HEK293T (cell line): ENCODE data around the gene PIGO.

Experiments
- CTCF ChIA-PET: fragments of 350-600 bp; formaldehyde crosslinking; extraction: SDS; loops from one replicate; lab custom pipeline; 2021; ENCODE audit warnings: antibody characterized with exemption, inconsistent platforms; lab: Yijun Ruan, JAX
- POLR2A ChIA-PET: fragments of 350-600 bp; formaldehyde crosslinking; extraction: SDS; loops from one replicate; lab custom pipeline; 2020; ENCODE audit warnings: antibody characterized with exemption, inconsistent platforms; lab: Yijun Ruan, JAX
- DNase-seq: peaks from one replicate; pipeline ENCODE4 v3.0.0; 2012; ENCODE audit warnings: mixed read lengths; ENCODE audit errors: extremely low spot score
- ARNT ChIP-seq: fragments of 450-650 bp; IDR thresholded peaks from 2 replicates; pipeline ENCODE4 v1.6.1; 2017; ENCODE audit warnings: mild to moderate bottlenecking
- BHLHE40 ChIP-seq: fragments of 450-650 bp; IDR thresholded peaks from 2 replicates; pipeline ENCODE4 v1.6.1; 2016; ENCODE audit warnings: mild to moderate bottlenecking, moderate library complexity, borderline replicate concordance
- CTBP1 ChIP-seq: fragments of 450-650 bp; IDR thresholded peaks from 2 replicates; pipeline ENCODE4 v1.6.1; 2016; ENCODE audit warnings: borderline replicate concordance
- ELF4 ChIP-seq: fragments of 450-650 bp; IDR thresholded peaks from 2 replicates; pipeline ENCODE4 v1.6.1; 2017; ENCODE audit warnings: antibody characterized with exemption
- FOXA1 ChIP-seq: fragments of 450-650 bp; IDR thresholded peaks from 2 replicates; pipeline ENCODE4 v1.6.1; 2016; ENCODE audit warnings: mild to moderate bottlenecking
- FOXK2 ChIP-seq: fragments of 450-650 bp; IDR thresholded peaks from 2 replicates; pipeline ENCODE4 v1.6.1; 2016; ENCODE audit warnings: mild to moderate bottlenecking
- FOXM1 ChIP-seq: fragments of 450-650 bp; IDR thresholded peaks from 2 replicates; pipeline ENCODE4 v1.6.1; 2017; ENCODE audit warnings: mild to moderate bottlenecking, borderline replicate concordance
- HDGF ChIP-seq: fragments of 450-650 bp; IDR thresholded peaks from 2 replicates; pipeline ENCODE4 v1.6.1; 2017; ENCODE audit warnings: antibody characterized with exemption, borderline replicate concordance
- L3MBTL2 ChIP-seq: fragments of 450-650 bp; conservative IDR thresholded peaks from 2 replicates; pipeline ENCODE4 v1.6.1; 2016; ENCODE audit warnings: mild to moderate bottlenecking
- LEF1 ChIP-seq: fragments of 450-650 bp; IDR thresholded peaks from 2 replicates; pipeline ENCODE4 v1.6.1; 2017; ENCODE audit warnings: mild to moderate bottlenecking, borderline replicate concordance
- NFRKB ChIP-seq: fragments of 450-650 bp; IDR thresholded peaks from 2 replicates; pipeline ENCODE4 v1.6.1; 2016; ENCODE audit warnings: mild to moderate bottlenecking, moderate library complexity
- SP1 ChIP-seq: fragments of 450-650 bp; IDR thresholded peaks from 2 replicates; pipeline ENCODE4 v1.6.1; 2017
- SUZ12 ChIP-seq: fragments of 450-650 bp; IDR thresholded peaks from 2 replicates; pipeline ENCODE4 v1.6.1; 2016; ENCODE audit warnings: mild to moderate bottlenecking
- TARDBP ChIP-seq: fragments of 450-650 bp; IDR thresholded peaks from 2 replicates; pipeline ENCODE4 v1.6.1; 2016
- ZNF384 ChIP-seq: fragments of 450-650 bp; IDR thresholded peaks from 2 replicates; pipeline ENCODE4 v1.6.1; 2016
- TF ChIP-seq, protein P1 (sequence below): fragments of 450-650 bp; IDR thresholded peaks from 2 replicates; pipeline ENCODE4 v1.6.1; 2016

The PIGO gene

DNA sequence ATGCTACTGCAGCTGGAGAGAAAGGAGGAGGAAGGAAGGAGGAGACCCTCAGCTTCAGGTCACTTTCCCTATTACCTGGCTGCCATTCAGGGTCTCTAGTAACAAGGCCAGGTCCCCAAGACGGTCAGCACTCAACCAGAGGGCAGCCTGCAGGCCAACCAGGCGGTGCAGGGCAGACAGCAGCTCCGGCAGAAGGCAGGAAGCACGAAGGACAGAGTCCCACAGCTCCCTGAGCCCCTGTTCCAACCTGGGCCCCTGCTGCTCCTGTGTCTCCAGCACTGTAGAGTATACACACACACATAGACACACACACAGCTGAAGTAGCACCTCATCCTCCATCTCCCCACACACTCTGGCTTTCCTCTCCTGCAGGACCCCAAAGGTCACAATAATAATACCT is 18.3 kb downstream of the PIGO start:
- DNase-seq: no peak
- ChIA-PET POLR2A (interaction anchor here (3.0 kb wide), 1 partner anchor 24 kb away, joined by 18 read pairs; the partner anchor contains the start of gene STOML2), CTCF (no interaction called here)
- TF ChIP-seq TARDBP: no peak
- no peak for TF ChIP-seq SUZ12
- no peak for TF ChIP-seq ARNT
- TF ChIP-seq CTBP1: no peak
- TF ChIP-seq HDGF: no peak
- TF ChIP-seq FOXA1: no peak
- TF ChIP-seq FOXK2: no peak
- TF ChIP-seq ELF4: no peak
- no peak for TF ChIP-seq BHLHE40
- TF ChIP-seq, protein P1, sequence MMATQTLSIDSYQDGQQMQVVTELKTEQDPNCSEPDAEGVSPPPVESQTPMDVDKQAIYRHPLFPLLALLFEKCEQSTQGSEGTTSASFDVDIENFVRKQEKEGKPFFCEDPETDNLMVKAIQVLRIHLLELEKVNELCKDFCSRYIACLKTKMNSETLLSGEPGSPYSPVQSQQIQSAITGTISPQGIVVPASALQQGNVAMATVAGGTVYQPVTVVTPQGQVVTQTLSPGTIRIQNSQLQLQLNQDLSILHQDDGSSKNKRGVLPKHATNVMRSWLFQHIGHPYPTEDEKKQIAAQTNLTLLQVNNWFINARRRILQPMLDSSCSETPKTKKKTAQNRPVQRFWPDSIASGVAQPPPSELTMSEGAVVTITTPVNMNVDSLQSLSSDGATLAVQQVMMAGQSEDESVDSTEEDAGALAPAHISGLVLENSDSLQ: no peak
- TF ChIP-seq FOXM1: no peak
- TF ChIP-seq L3MBTL2: no peak
- no peak for TF ChIP-seq ZNF384
- TF ChIP-seq NFRKB: no peak
- no peak for TF ChIP-seq LEF1
- TF ChIP-seq SP1: no peak

DNA sequence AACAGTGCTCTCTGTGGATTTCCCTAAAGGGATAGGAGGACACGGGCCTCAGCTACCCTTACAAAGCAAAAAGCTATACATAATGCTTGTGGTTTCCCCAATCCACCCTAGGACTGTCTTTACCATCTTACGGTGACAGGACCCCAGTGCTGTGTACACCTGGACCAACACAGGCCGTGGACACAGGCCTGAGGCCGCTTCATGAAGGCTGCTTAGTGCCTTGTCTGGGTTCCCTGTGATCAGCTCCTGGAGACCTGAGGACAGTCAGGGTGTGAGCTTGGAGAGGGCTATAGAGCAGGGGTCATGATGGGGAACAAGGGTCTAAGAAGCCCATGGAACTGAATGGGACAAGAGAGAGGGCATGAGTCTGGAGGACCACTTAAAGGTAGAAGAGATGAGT is 19.5 kb downstream of the PIGO start:
- CTCF ChIA-PET: no interaction called here

DNA sequence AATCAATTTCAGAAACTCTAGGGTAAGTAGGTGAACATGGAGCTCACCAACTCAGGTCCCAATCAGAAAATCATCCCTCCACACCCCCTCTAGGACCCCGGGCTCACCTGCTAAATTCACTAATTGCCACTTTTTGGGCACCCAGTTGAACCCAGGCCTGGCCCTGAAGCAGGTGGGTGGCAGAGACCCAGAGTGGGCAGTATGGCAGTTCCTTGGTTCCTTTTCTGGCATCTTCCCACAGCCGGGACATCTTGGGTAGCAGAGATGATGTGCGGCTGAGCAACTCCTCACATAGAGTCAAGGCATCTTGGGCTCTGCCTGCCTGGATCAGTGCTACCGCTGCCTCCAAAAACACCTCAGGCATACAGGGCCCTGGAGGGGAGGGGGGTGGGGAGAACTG is 21.0 kb downstream of the PIGO start:
- TF ChIP-seq L3MBTL2: no peak
- no peak for TF ChIP-seq NFRKB
- TF ChIP-seq HDGF: no peak
- TF ChIP-seq TARDBP: no peak
- TF ChIP-seq ARNT: no peak
- TF ChIP-seq SUZ12: no peak
- no peak for TF ChIP-seq SP1
- no peak for TF ChIP-seq FOXM1
- no peak for TF ChIP-seq FOXA1
- TF ChIP-seq ZNF384: no peak
- TF ChIP-seq, protein P1: no peak
- TF ChIP-seq LEF1: no peak
- TF ChIP-seq BHLHE40: no peak
- no peak for TF ChIP-seq CTBP1
- TF ChIP-seq FOXK2: no peak
- TF ChIP-seq ELF4: no peak
- DNase-seq: no peak
- ChIA-PET POLR2A (no interaction called here), CTCF (no interaction called here)

More for the DNA sequence above, 19.5 kb downstream of the PIGO start:
- POLR2A ChIA-PET: interaction anchor here (0.6 kb wide), 1 partner anchor 14 kb away, joined by 4 read pairs; no protein-coding TSS in a partner anchor
- DNase-seq: no peak
- TF ChIP-seq FOXA1 (no peak), FOXK2 (no peak), SP1 (no peak), ZNF384 (no peak)

GRCh38 chr9:35074791-35075190 is 21.6 kb downstream of the PIGO start:
- POLR2A ChIA-PET: no interaction called here

DNA sequence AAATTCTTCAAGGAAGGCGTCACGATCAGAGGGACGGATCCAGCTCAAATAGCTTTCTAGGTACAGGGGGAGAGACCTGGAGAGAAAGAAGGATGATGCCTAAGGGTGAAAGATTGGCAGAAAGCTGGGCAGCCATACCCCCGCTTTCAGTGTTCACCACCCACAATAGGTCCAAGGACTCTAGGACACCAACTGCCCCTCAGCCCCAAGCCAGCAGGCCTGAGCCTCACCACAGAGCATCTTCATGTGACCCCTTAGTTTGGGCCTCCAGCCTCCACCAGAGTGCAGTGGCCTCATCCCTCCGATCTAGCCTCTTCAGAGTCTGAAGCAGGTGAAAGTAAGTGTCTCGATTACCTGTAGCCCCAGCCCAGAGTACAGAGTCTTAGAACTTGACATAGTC is 22.2 kb downstream of the PIGO start:
- TF ChIP-seq SUZ12: no peak
- TF ChIP-seq L3MBTL2: no peak
- no peak for TF ChIP-seq SP1
- TF ChIP-seq BHLHE40: no peak
- TF ChIP-seq NFRKB: no peak
- no peak for TF ChIP-seq LEF1
- TF ChIP-seq ZNF384: no peak
- no peak for TF ChIP-seq HDGF
- TF ChIP-seq FOXM1: no peak
- TF ChIP-seq, protein P1: no peak
- TF ChIP-seq ELF4: no peak
- TF ChIP-seq FOXK2: no peak
- TF ChIP-seq FOXA1: no peak
- no peak for TF ChIP-seq CTBP1
- no peak for TF ChIP-seq ARNT
- no peak for TF ChIP-seq TARDBP
- DNase-seq: no peak
- CTCF ChIA-PET: no interaction called here
- POLR2A ChIA-PET: no interaction called here

More at GRCh38 chr9:35074791-35075190, 21.6 kb downstream of the PIGO start:
- TF ChIP-seq HDGF (no peak), FOXK2 (no peak), ZNF384 (no peak), NFRKB (no peak), ARNT (no peak), FOXA1 (no peak)
- CTCF ChIA-PET: no interaction called here
- DNase-seq: no peak

DNA sequence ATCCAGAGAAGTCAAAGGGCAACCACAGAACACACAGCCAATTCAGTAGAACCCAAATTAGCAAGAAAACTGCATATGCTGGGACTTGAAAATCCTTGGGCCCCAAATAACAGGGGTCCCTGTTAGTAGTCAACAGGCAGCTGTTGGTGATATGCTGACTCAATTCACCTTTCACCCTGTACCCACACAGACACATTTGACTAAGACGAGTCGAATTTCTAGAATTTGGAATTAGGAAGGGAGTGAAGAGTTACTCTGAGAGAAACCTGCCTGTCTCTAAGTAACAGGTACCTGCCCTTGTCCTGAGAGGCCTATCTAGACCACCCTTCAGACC is 23.1 kb downstream of the PIGO start:
- POLR2A ChIA-PET: no interaction called here

More for the DNA sequence above, 23.1 kb downstream of the PIGO start:
- no peak for DNase-seq
- CTCF ChIA-PET: no interaction called here
- TF ChIP-seq, protein P1: no peak
- TF ChIP-seq CTBP1 (no peak), ZNF384 (no peak), TARDBP (no peak)
